Vagina (tissue), 2 donors: ENCODE measurements around the gene AGBL5.

Source experiments
- POLR2AphosphoS5 ChIP-seq, 2 donors: sonication (generic); formaldehyde crosslinking; IDR thresholded peaks; one replicate each; pipeline ENCODE4 v1.9.0; 2017; ENCODE audit warnings: antibody characterized with exemption in 2 of 2, mild to moderate bottlenecking in 2 of 2, low read depth in 1 of 2; ENCODE audit not compliant: insufficient read depth in 1 of 2
- TF ChIP-seq, protein P1 (sequence below), 3 experiments: fragments of 450-650 bp in 2 of 3; fragments of 200-600 bp in 1 of 3; sonication (generic) in 1 of 3; IDR thresholded peaks; one replicate each; pipeline ENCODE4 v1.5.1; 2017 to 2019; ENCODE audit warnings: antibody characterized with exemption in 3 of 3, mild to moderate bottlenecking in 2 of 3, moderate library complexity in 2 of 3

DNA sequence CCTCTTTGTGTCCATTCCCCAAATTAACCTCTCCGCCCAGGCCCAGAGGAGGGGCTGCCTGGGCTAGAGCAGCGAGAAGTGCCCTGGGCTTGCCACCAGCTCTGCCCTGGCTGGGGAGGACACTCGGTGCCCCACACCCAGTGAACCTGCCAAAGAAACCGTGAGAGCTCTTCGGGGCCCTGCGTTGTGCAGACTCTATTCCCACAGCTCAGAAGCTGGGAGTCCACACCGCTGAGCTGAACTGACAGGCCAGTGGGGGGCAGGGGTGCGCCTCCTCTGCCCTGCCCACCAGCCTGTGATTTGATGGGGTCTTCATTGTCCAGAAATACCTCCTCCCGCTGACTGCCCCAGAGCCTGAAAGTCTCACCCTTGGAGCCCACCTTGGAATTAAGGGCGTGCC is 48.6 kb downstream of the AGBL5 start:
- TF ChIP-seq, protein P1, sequence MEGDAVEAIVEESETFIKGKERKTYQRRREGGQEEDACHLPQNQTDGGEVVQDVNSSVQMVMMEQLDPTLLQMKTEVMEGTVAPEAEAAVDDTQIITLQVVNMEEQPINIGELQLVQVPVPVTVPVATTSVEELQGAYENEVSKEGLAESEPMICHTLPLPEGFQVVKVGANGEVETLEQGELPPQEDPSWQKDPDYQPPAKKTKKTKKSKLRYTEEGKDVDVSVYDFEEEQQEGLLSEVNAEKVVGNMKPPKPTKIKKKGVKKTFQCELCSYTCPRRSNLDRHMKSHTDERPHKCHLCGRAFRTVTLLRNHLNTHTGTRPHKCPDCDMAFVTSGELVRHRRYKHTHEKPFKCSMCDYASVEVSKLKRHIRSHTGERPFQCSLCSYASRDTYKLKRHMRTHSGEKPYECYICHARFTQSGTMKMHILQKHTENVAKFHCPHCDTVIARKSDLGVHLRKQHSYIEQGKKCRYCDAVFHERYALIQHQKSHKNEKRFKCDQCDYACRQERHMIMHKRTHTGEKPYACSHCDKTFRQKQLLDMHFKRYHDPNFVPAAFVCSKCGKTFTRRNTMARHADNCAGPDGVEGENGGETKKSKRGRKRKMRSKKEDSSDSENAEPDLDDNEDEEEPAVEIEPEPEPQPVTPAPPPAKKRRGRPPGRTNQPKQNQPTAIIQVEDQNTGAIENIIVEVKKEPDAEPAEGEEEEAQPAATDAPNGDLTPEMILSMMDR (IDR thresholded peaks at IDR 0.05), result no peak
- TF ChIP-seq POLR2AphosphoS5 (IDR thresholded peaks at IDR 0.05; ENCODE audit: insufficient read depth in 1 of 2, low read depth in 1 of 2), result no peak
